Stimulated activated CD4-positive, alpha-beta T cell treated with anti-CD3 and anti-CD28 coated beads, Interleukin-12 subunit alpha, Interleukin-12 subunit beta, amount 100 ng/mL, for 24 hours (primary cell): ENCODE measurements around the gene MISP.

Source experiments
- DNase-seq, 2 experiments: peaks; one replicate each; pipeline ENCODE4 v3.0.0-alpha.2; 2020; ENCODE audit warnings: low read depth in 2 of 2

MISP gene

GRCh38 chr19:808423-808775 lies 57.5 kb downstream of the MISP start:
- DNase-seq = no peak

- DNase-seq = no peak
Observed at GRCh38 chr19:810077-810855, 59.4 kb downstream of the MISP start.

GRCh38 chr19:810883-811489 lies 60.1 kb downstream of the MISP start:
- no peak for DNase-seq

- no peak for DNase-seq
Observed at GRCh38 chr19:811506-812048, 60.7 kb downstream of the MISP start.

- DNase-seq = no peak
Observed at GRCh38 chr19:812049-812746, 61.3 kb downstream of the MISP start.

GRCh38 chr19:812747-813218 lies 61.9 kb downstream of the MISP start:
- DNase-seq = no peak

GRCh38 chr19:813219-814151 lies 62.6 kb downstream of the MISP start:
- DNase-seq = no peak
